OCI-LY3 (cell line): ENCODE data around the gene SSR4.

Source experiments
- H2AFZ ChIP-seq: fragments of 200-600, 300-600 bp; shearing (Covaris generic); 2 replicates; pipeline ENCODE4 v1.6.0; 2014; ENCODE audit warnings: antibody characterized with exemption, low read depth, low read length
- H3K27ac ChIP-seq: fragments of 200-600, 300-600 bp; sonication (generic); 2 replicates; pipeline ENCODE4 v1.5.1; 2014; ENCODE audit warnings: mild to moderate bottlenecking, low read length, moderate library complexity, mixed read lengths
- H3K27me3 ChIP-seq: fragments of 200-600, 300-600 bp; sonication (generic); 2 replicates; pipeline ENCODE4 v1.6.1; 2014; ENCODE audit warnings: low read depth, low read length, mixed read lengths
- H3K36me3 ChIP-seq: fragments of 200-600, 300-600 bp; sonication (generic); replicated peaks from 2 replicates; pipeline ENCODE3; 2014; ENCODE audit warnings: low read depth, low read length, mixed read lengths
- H3K4me1 ChIP-seq: fragments of 300-600, 200-600 bp; sonication (generic); 2 replicates; pipeline ENCODE4 v1.6.1; 2014; ENCODE audit warnings: low read length, mixed read lengths
- H3K4me2 ChIP-seq: fragments of 200-600, 300-600 bp; sonication (generic); 2 replicates; pipeline ENCODE4 v1.6.1; 2014; ENCODE audit warnings: low read length, mixed read lengths
- H3K4me3 ChIP-seq: fragments of 300-600, 200-600 bp; sonication (generic); 2 replicates; pipeline ENCODE4 v1.5.1; 2014; ENCODE audit warnings: antibody characterized with exemption, mild to moderate bottlenecking, low read length, moderate library complexity
- H3K79me2 ChIP-seq: fragments of 300-600, 200-600 bp; shearing (Covaris generic); 2 replicates; pipeline ENCODE4 v1.6.1; 2014; ENCODE audit warnings: mild to moderate bottlenecking, low read length, mixed read lengths
- H3K9ac ChIP-seq: fragments of 300-600, 200-600 bp; shearing (Covaris generic); 2 replicates; pipeline ENCODE4 v1.6.0; 2014; ENCODE audit warnings: mild to moderate bottlenecking, low read length, moderate library complexity
- H3K9me3 ChIP-seq: fragments of 200-600, 300-600 bp; shearing (Covaris generic); 2 replicates; pipeline ENCODE4 v1.6.1; 2014; ENCODE audit warnings: low read length, mixed read lengths; ENCODE audit not compliant: insufficient read depth
- H4K20me1 ChIP-seq: fragments of 200-600, 300-600 bp; sonication (generic); 2 replicates; pipeline ENCODE4 v1.6.1; 2016; ENCODE audit warnings: low read length, mixed read lengths; ENCODE audit not compliant: insufficient read depth
- CTCF ChIP-seq: fragments of 200-600, 300-600 bp; sonication (generic); IDR thresholded peaks from 2 replicates; pipeline ENCODE4 v1.5.1; 2014; ENCODE audit warnings: antibody characterized with exemption, low read length, low read depth
- EZH2phosphoT487 ChIP-seq: fragments of 200-600 bp; shearing (Covaris generic); IDR thresholded peaks from 2 replicates; pipeline ENCODE4 v1.6.1; 2018; ENCODE audit warnings: antibody characterized with exemption, mixed run types, low read depth

Gene SSR4

GRCh38 chrX:153763298-153763932 lies 31.1 kb upstream of the SSR4 start:
- H3K4me1 ChIP-seq = peaks cover 13% of the 10 kb centered on the region; the same call in 1 of the 2 replicates
- no peaks in the 10 kb centered on the region for H3K9me3 ChIP-seq
- TF ChIP-seq EZH2phosphoT487 (no peak), CTCF (no peak)
- no peak overlapping the region for H3K9ac ChIP-seq
- no peak overlapping the region for H2AFZ ChIP-seq
- H3K4me3 ChIP-seq = no peak overlapping the region
- no peaks in the 10 kb centered on the region for H3K36me3 ChIP-seq
- no peaks in the 10 kb centered on the region for H4K20me1 ChIP-seq
- no peak overlapping the region for H3K27ac ChIP-seq
- H3K79me2 ChIP-seq = no peaks in the 10 kb centered on the region
- H3K4me2 ChIP-seq = no peak overlapping the region
- H3K27me3 ChIP-seq = no peaks in the 10 kb centered on the region

- H3K27ac ChIP-seq = no peak within 1 kb of the TSS
- no peaks in the 10 kb centered on the region for H3K79me2 ChIP-seq
- peaks cover 13% of the 10 kb centered on the region; the same call in 1 of the 2 replicates for H3K4me1 ChIP-seq
- no peaks in the 10 kb centered on the region for H3K36me3 ChIP-seq
- H2AFZ ChIP-seq = no peak within 1 kb of the TSS
- H3K4me3 ChIP-seq = peak within 1 kb of the TSS; percentile 70
- H3K9me3 ChIP-seq = no peaks in the 10 kb centered on the region
- TF ChIP-seq CTCF = peak; percentile 82
- TF ChIP-seq EZH2phosphoT487 = no peak
- H3K9ac ChIP-seq = peak within 1 kb of the TSS; percentile 20; the same call in 1 of the 2 replicates
- no peaks in the 10 kb centered on the region for H4K20me1 ChIP-seq
- H3K4me2 ChIP-seq = peak within 1 kb of the TSS; percentile 77
- no peaks in the 10 kb centered on the region for H3K27me3 ChIP-seq
Measured at GRCh38 chrX:153763989-153764755, 30.3 kb upstream of the SSR4 start, which contains the start of gene PLXNB3. TSS of gene PLXNB3 (plus strand) at chrX:153764249. CDS start at chrX:153765536, 1,287 bp downstream.

- Histone ChIP-seq H3K27ac (no peak overlapping the region), H3K36me3 (no peaks in the 10 kb centered on the region), H3K4me3 (0 out of 2 replicates have a peak overlapping the region, but pooled peaks have one; percentile 70), H3K9me3 (no peaks in the 10 kb centered on the region), H3K9ac (no peak overlapping the region), H3K4me1 (peaks cover 13% of the 10 kb centered on the region; the same call in 1 of the 2 replicates), H2AFZ (no peak overlapping the region), H3K27me3 (no peaks in the 10 kb centered on the region), H3K79me2 (no peaks in the 10 kb centered on the region), H3K4me2 (0 out of 2 replicates have a peak overlapping the region, but pooled peaks have one; percentile 77), H4K20me1 (no peaks in the 10 kb centered on the region)
- TF ChIP-seq EZH2phosphoT487 (no peak), CTCF (no peak)
Measured at GRCh38 chrX:153764786-153765137, 29.7 kb upstream of the SSR4 start.
